Head of caudate nucleus (tissue), 42 donors: ENCODE results near the gene PRH2.

Source experiments
- DNase-seq, 42 donors: peaks; one replicate each; pipeline versions ENCODE4 v3.0.0 to v3.0.0-alpha.2; 2020 to 2021; ENCODE audit warnings: mixed read lengths in 7 of 42
- intact Hi-C: fragments of 100-400 bp; cut with DNase I; formaldehyde crosslinking; loops from one replicate; pipeline ENCODE4 v1.15.0; 2022

PRH2 gene

GRCh38 chr12:10928746-10929286 is at the start of gene PRH2:
TSS of gene PRH2 (plus strand) at chr12:10929236. CDS start at chr12:10929274, 38 bp downstream.
- intact Hi-C loops: no loop called here
- DNase-seq: no peak

GRCh38 chr12:10884086-10884725 is 44.8 kb upstream of the PRH2 start, which contains the start of gene PRH1:
TSS of gene PRH1 (minus strand) at chr12:10884255. CDS start at chr12:10884217, 38 bp downstream.
- DNase-seq: no peak
- intact Hi-C loops: no loop called here

DNA sequence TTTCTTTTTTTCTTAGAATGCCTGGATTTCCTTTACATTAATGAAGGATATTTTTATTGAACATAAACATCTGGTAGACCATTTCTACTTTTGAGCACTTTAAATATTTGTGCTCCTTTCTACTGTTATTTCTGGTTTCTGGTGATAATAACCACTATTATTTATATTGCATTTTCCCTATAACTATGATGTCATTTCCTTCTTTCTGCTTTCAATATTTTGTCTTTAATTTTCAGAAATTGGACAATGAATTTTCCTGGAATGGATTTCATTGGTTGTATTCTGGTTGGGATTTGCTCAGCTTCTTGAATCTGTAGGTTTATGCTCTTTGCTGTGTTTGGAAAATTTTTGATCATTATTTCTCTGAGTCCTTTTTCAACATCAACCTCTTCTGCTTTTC is 39.8 kb upstream of the PRH2 start:
- intact Hi-C loops: no loop called here
- no peak for DNase-seq

GRCh38 chr12:10891937-10892336 is 37.1 kb upstream of the PRH2 start:
- intact Hi-C loops: no loop called here
- no peak for DNase-seq

DNA sequence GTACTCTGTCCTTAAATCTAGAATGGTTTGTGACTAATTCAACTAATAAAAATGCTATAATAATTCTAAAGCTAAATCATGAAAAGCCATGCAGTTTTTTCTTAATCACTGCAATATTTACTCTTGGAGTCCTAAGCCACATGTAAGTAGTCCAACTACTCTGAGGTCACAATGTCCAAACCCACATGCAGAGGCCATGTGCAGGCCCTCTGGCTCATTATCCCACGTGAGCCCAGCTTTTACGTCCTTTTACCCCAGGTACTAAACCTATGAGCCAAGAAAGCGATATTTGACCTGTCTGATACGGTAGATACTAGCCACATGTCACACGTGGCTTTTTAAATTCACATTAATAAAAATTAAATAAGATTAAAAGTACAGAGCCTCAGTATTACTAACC is 32.2 kb upstream of the PRH2 start:
- DNase-seq: no peak
- intact Hi-C loops: no loop called here

GRCh38 chr12:10900530-10900929 is 28.5 kb upstream of the PRH2 start:
- intact Hi-C loops: no loop called here
- no peak for DNase-seq

GRCh38 chr12:10900972-10901371 is 28.1 kb upstream of the PRH2 start:
- DNase-seq: no peak
- intact Hi-C loops: no loop called here

GRCh38 chr12:10901427-10901826 is 27.6 kb upstream of the PRH2 start:
- DNase-seq: no peak
- intact Hi-C loops: no loop called here

- intact Hi-C loops: no loop called here
- DNase-seq: no peak
These were observed 24.4 kb upstream of the PRH2 start for GRCh38 chr12:10904686-10905085.

DNA sequence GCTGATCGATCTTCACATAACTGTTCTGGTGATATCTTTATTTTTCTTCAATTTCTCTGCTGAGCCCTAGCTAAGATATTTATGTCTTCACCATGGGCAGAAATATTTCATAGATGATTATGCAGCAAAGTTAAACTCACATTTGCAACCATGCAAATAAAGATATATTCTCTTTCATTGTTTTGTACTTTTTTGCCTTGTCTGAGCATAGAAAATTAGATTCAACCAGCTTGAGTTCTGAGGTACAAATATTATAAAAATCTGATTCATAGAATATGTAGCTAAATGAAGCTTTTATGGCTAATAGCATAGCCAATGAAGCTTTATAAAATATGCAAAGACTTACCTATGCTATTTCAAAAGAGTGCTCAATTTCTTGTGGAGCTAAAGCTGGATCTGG is 19.6 kb upstream of the PRH2 start, which contains the start of gene TAS2R13:
TSS of gene TAS2R13 (minus strand) at position 101 of the 400 bp plus-strand sequence. CDS start 264 bp downstream, outside the sequence.
- intact Hi-C loops: no loop called here
- no peak for DNase-seq

DNA sequence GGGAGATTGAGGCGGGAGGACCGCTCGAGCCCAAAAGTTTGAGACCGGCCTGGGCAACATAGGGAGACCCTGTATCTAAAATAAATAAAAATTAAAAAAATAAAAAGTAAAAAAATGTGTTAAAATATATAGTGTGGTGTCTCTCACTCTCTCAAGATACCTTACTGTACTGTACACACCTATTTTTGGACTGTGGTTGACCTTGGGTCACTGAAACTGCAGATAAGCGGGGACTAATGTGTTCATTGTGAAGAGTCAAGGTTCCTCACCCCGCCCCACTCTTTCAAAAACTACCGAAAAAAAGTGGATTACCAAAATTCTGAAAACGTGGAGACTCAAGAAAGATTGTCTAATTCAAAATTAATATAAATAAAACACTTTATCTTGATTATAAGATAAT is 18.7 kb upstream of the PRH2 start:
- intact Hi-C loops: no loop called here

GRCh38 chr12:10919809-10920208 is 9.2 kb upstream of the PRH2 start:
- DNase-seq: no peak
- intact Hi-C loops: no loop called here

More for the DNA sequence above, 18.7 kb upstream of the PRH2 start:
- no peak for DNase-seq

- DNase-seq: no peak
- intact Hi-C loops: no loop called here
These were observed 2.8 kb upstream of the PRH2 start for GRCh38 chr12:10926269-10926668.

DNA sequence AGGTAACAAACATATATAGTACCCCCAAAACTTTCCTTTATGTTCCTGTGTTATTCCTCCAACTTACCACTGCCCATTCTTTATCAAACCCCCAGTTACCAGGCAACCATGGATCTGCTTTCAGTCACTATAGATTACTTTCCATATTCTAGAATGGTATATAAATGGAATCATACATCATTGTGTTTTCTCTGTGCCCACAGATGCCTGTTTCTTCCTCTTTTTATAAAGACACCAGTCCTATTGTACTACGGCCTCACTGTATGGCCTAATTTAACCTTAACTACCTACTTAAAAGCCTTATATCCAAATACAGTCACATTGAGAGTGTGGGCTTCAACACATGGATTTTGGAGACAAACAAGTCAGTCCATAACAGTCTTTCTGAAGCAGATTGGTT is 7.5 kb downstream of the PRH2 start:
- DNase-seq: no peak
- intact Hi-C loops: no loop called here

DNA sequence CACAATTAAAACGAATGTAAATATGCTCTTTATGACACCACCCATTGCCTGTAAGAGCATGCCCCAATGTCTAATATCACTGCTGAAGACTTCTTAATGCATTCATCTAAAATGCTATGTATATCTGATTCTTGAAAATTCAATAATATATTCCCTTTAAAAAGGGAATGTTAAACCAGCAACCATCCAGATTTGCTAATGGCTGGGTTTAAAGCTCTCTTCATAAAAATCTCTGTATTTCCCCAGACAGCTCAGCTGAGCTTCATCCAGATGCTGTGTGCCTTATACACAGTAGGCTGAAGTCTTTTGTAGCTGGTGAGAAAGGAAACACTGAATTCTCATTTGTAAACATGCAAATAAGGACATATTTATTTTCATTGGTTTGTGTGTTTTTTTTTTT is 10.1 kb downstream of the PRH2 start, which contains the start of gene TAS2R14:
TSS of gene TAS2R14 (minus strand) at position 101 of the 400 bp plus-strand sequence. CDS start at position 45, 56 bp downstream.
- intact Hi-C loops: no loop called here
- DNase-seq: no peak

DNA sequence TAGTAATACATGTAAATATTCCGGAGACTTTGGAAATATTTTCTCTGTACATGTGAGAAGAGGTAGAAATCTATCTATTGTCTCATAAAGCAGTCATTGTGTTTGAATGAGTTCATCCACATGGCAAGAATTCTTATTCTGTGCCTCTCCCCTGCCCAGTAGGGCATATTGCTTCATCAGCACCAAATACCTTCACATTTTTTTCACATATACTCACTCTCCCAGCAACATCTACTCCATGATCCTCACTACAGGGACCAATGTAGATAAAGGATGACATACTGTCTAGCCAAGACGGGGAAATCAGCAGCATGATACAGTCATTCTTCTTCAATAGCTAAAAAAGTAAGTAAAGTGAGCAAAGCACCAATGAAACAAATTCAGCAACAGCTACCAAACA is 11.4 kb downstream of the PRH2 start:
- DNase-seq: no peak
- intact Hi-C loops: no loop called here

- intact Hi-C loops: no loop called here
- no peak for DNase-seq
These were observed 12.3 kb downstream of the PRH2 start for GRCh38 chr12:10941369-10941768.

DNA sequence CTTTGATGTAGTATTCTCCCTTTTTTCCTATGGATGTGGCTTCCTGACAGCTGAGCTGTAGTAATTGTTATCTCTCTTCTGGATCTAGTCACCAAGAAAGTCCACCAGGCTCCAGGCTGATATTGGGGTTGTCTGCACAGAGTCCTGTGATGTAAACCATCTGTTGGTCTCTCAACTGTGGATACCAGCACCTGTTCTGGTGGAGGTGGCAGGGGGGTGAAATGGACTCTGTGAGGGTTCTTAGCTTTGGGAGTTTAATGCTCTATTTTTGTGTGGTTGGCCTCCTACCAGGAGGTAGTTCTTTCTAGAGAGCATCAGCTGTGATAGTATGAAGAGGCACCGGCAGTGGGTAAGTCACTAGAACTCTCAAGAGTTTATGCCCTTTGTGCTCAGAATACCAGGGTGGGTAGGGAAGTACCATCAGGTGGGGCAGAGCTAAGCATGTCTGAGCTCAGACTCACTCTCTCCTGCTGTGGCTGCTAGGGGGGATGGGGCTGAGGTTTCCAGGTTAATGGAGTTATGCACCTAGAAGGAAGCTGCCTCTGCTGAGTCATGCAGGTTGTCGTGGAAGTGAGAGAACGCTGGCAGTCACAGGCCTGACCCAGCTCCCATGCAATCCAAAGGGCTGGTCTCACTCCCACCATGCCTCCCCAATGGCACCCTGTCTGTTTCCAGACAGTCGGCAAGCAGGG is 13.0 kb downstream of the PRH2 start:
- intact Hi-C loops: no loop called here
- DNase-seq: no peak

- intact Hi-C loops: no loop called here
- DNase-seq: no peak
These were observed 14.1 kb downstream of the PRH2 start for GRCh38 chr12:10943167-10943566.

- intact Hi-C loops: no loop called here
- DNase-seq: peak in 28 of 42 donors; percentile 5 to 72 (median 33)
These were observed 23.6 kb downstream of the PRH2 start for GRCh38 chr12:10952645-10953044.
